ENCODE results near the gene ATXN1. TPM values are rescaled to one million over a fixed set of nuclear protein-coding genes. Genes with fewer than 3 reads are reported as not detected.

The ATXN1 gene
- total and polyA plus RNA-seq, 2 of the 13 experiments (the other 11 are each of a cell fraction or from before 2014, with no cell fraction given), result 20.7 to 39.5 TPM

DNA sequence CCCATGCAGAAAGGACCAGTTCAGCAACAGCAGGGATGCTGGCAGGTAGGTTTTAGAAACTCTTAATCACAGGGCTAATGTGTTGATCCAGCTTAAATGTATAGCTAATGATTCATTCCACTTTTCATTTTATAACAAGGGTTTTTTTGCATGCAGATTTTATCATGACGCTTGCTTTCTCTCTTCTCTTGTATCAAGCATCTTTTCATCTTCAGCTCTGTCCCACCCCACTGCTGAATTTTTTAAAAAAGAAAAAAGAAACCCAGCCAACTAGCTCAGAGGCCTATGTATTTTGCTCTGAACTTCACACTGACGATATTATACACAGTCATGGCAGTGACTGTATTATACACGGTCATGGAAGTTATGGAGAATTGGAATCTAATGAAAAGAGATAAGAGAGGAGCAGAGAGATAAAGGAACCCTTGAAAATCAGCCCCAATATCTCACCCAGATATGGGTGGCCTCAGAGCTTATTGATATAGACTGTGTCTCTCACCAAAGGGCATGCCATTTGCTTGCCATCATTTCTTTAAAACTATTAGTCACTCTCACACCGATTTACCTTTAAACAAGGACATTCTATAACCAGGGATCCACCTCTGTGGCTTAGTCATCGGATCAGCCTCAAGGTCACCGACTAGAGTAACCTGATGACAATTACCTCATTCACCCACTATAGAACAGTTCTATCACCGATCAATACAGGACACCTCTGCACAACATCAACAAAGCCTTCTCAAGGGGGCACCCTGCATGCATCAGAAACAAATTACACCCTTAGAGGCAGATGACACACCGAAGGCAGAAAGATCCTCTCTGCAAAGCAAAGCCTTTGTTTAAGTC, 222.0 kb downstream of the ATXN1 start (continued):
- no peak for TF ChIP-seq NR1H2 (CRISPR knock-in tag; IDR thresholded peaks at IDR 0.05; ENCODE audit: borderline replicate concordance, low read depth)
- TF ChIP-seq ZNF224 (CRISPR knock-in tag; IDR thresholded peaks at IDR 0.05), result no peak
- TF ChIP-seq, protein P1, sequence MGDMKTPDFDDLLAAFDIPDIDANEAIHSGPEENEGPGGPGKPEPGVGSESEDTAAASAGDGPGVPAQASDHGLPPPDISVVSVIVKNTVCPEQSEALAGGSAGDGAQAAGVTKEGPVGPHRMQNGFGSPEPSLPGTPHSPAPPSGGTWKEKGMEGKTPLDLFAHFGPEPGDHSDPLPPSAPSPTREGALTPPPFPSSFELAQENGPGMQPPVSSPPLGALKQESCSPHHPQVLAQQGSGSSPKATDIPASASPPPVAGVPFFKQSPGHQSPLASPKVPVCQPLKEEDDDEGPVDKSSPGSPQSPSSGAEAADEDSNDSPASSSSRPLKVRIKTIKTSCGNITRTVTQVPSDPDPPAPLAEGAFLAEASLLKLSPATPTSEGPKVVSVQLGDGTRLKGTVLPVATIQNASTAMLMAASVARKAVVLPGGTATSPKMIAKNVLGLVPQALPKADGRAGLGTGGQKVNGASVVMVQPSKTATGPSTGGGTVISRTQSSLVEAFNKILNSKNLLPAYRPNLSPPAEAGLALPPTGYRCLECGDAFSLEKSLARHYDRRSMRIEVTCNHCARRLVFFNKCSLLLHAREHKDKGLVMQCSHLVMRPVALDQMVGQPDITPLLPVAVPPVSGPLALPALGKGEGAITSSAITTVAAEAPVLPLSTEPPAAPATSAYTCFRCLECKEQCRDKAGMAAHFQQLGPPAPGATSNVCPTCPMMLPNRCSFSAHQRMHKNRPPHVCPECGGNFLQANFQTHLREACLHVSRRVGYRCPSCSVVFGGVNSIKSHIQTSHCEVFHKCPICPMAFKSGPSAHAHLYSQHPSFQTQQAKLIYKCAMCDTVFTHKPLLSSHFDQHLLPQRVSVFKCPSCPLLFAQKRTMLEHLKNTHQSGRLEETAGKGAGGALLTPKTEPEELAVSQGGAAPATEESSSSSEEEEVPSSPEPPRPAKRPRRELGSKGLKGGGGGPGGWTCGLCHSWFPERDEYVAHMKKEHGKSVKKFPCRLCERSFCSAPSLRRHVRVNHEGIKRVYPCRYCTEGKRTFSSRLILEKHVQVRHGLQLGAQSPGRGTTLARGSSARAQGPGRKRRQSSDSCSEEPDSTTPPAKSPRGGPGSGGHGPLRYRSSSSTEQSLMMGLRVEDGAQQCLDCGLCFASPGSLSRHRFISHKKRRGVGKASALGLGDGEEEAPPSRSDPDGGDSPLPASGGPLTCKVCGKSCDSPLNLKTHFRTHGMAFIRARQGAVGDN (CRISPR knock-in tag; IDR thresholded peaks at IDR 0.05), result no peak
- TF ChIP-seq YY1 (IDR thresholded peaks at IDR 0.05; ENCODE audit: insufficient read depth, insufficient replicate concordance, low read depth, low read length), result no peak
- no peak for TF ChIP-seq ZNF841 (CRISPR knock-in tag; IDR thresholded peaks at IDR 0.05; ENCODE audit: borderline replicate concordance)
- TF ChIP-seq SRY (CRISPR knock-in tag; IDR thresholded peaks at IDR 0.05), result no peak
- no peak for TF ChIP-seq CENPT (CRISPR knock-in tag; IDR thresholded peaks at IDR 0.05; ENCODE audit: low read depth)
- TF ChIP-seq KDM6A (CRISPR knock-in tag; IDR thresholded peaks at IDR 0.05; ENCODE audit: low read depth), result peak; percentile 58; the same call in 1 of the 2 replicates
- TF ChIP-seq ZSCAN31 (CRISPR knock-in tag; IDR thresholded peaks at IDR 0.05; ENCODE audit: low read depth), result no peak
- TF ChIP-seq, protein P2, sequence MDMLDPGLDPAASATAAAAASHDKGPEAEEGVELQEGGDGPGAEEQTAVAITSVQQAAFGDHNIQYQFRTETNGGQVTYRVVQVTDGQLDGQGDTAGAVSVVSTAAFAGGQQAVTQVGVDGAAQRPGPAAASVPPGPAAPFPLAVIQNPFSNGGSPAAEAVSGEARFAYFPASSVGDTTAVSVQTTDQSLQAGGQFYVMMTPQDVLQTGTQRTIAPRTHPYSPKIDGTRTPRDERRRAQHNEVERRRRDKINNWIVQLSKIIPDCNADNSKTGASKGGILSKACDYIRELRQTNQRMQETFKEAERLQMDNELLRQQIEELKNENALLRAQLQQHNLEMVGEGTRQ (IDR thresholded peaks at IDR 0.05; ENCODE audit: low read depth, low read length), result no peak
- TF ChIP-seq, protein P2 (CRISPR knock-in tag; IDR thresholded peaks at IDR 0.05; ENCODE audit: borderline replicate concordance), result no peak
- TF ChIP-seq GTF2F1 (IDR thresholded peaks at IDR 0.05; ENCODE audit: low read length), result no peak
- TF ChIP-seq ZNF605 (CRISPR knock-in tag; IDR thresholded peaks at IDR 0.05), result no peak
- TF ChIP-seq MIER2 (CRISPR knock-in tag; IDR thresholded peaks at IDR 0.05), result no peak
- peak; percentile 92 for TF ChIP-seq SALL1 (CRISPR knock-in tag; IDR thresholded peaks at IDR 0.05)
- no peak for TF ChIP-seq BRCA1 (CRISPR knock-in tag; IDR thresholded peaks at IDR 0.05)
- no peak for TF ChIP-seq MEIS1 (CRISPR knock-in tag; IDR thresholded peaks at IDR 0.05; ENCODE audit: borderline replicate concordance)
- TF ChIP-seq SRSF4 (IDR thresholded peaks at IDR 0.05; ENCODE audit: low read depth, low read length, poor library complexity, severe bottlenecking), result no peak
- peak; percentile 90 for TF ChIP-seq RARA (CRISPR knock-in tag; IDR thresholded peaks at IDR 0.05)
- no peak for TF ChIP-seq HNRNPK (IDR thresholded peaks at IDR 0.05; ENCODE audit: low read depth, low read length, poor library complexity, severe bottlenecking)
- TF ChIP-seq NBN (conservative IDR thresholded peaks at IDR 0.05), result no peak
- TF ChIP-seq, protein P3, sequence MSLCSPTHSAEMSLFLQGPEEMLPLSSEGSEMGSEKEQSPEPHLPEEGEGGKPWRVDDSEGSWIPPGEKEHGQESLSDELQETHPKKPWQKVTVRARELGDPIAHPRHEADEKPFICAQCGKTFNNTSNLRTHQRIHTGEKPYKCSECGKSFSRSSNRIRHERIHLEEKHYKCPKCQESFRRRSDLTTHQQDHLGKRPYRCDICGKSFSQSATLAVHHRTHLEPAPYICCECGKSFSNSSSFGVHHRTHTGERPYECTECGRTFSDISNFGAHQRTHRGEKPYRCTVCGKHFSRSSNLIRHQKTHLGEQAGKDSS (CRISPR knock-in tag; IDR thresholded peaks at IDR 0.05; ENCODE audit: borderline replicate concordance, low read depth), result no peak
- no peak for TF ChIP-seq KLF15 (CRISPR knock-in tag; IDR thresholded peaks at IDR 0.05; ENCODE audit: borderline replicate concordance)
- TF ChIP-seq SIN3A (IDR thresholded peaks at IDR 0.05; ENCODE audit: borderline replicate concordance, low read depth, low read length), result no peak
